Liver (tissue), 9 donors: ENCODE data around the gene ZNF835. TPM values are rescaled to one million over a fixed set of nuclear protein-coding genes. Genes with fewer than 3 reads are reported as not detected.

Experiments used
- DNase-seq: peaks from one replicate; pipeline ENCODE4 v3.0.0-alpha.2; 2017; ENCODE audit warnings: low spot score
- H3K27ac ChIP-seq, 2 donors: one replicate each; pipeline ENCODE4 v1.7.0; 2013; ENCODE audit warnings: inconsistent platforms in 2 of 2, low read length in 2 of 2, control low read depth in 1 of 2, low read depth in 1 of 2, mild to moderate bottlenecking in 1 of 2
- H3K27me3 ChIP-seq, 4 donors: one replicate each; pipeline versions ENCODE4 v1.6.1 to v1.7.0; 2013; ENCODE audit warnings: low read length in 3 of 4, inconsistent platforms in 1 of 4, mild to moderate bottlenecking in 1 of 4, moderate library complexity in 1 of 4; ENCODE audit not compliant: control insufficient read depth in 4 of 4, insufficient read depth in 4 of 4
- H3K36me3 ChIP-seq, 4 donors: one replicate each; pipeline versions ENCODE4 v1.6.1 to v1.7.0; 2013; ENCODE audit warnings: low read length in 3 of 4, mild to moderate bottlenecking in 3 of 4, low read depth in 1 of 4, moderate library complexity in 1 of 4; ENCODE audit not compliant: control insufficient read depth in 4 of 4, insufficient read depth in 3 of 4
- H3K4me1 ChIP-seq, 4 donors: one replicate each; pipeline versions ENCODE4 v1.6.1 to v1.7.0; 2013; ENCODE audit warnings: low read length in 3 of 4, mild to moderate bottlenecking in 3 of 4, moderate library complexity in 1 of 4; ENCODE audit not compliant: control insufficient read depth in 4 of 4, insufficient read depth in 4 of 4
- H3K4me3 ChIP-seq, 3 donors: one replicate each; pipeline versions ENCODE4 v1.6.1 to v1.7.0; 2013; ENCODE audit warnings: low read length in 3 of 3, control low read depth in 1 of 3, low read depth in 1 of 3, mild to moderate bottlenecking in 1 of 3
- H3K9ac ChIP-seq, 2 donors: one replicate each; pipeline ENCODE4 v1.7.0; 2013; ENCODE audit warnings: low read length in 2 of 2, mild to moderate bottlenecking in 2 of 2, moderate library complexity in 2 of 2, control low read depth in 1 of 2, low read depth in 1 of 2
- H3K9me3 ChIP-seq, 4 donors: one replicate each; pipeline versions ENCODE4 v1.6.1 to v1.7.0; 2013; ENCODE audit warnings: low read length in 3 of 4; ENCODE audit not compliant: control insufficient read depth in 4 of 4
- ATF3 ChIP-seq: IDR thresholded peaks from 2 replicates; pipeline ENCODE4 v1.6.1; 2016; ENCODE audit warnings: antibody characterized with exemption
- EGR1 ChIP-seq, 2 donors: IDR thresholded peaks; 2 replicates each; pipeline ENCODE4 v1.6.1; 2016 to 2018; ENCODE audit warnings: antibody characterized with exemption in 2 of 2, low read depth in 2 of 2
- FOXA1 ChIP-seq: IDR thresholded peaks from 2 replicates; pipeline ENCODE4 v1.6.1; 2016; ENCODE audit warnings: antibody characterized with exemption
- FOXA2 ChIP-seq: IDR thresholded peaks from 2 replicates; pipeline ENCODE4 v1.6.1; 2016; ENCODE audit warnings: antibody characterized with exemption
- GABPA ChIP-seq, 2 donors: IDR thresholded peaks in 1 of 2; conservative IDR thresholded peaks in 1 of 2; 2 replicates each; pipeline ENCODE4 v1.6.1; 2016; ENCODE audit warnings: antibody characterized with exemption in 2 of 2, mild to moderate bottlenecking in 1 of 2, moderate library complexity in 1 of 2
- HNF4A ChIP-seq, 2 donors: conservative IDR thresholded peaks; 2 replicates each; pipeline ENCODE4 v1.6.1; 2016; ENCODE audit warnings: antibody characterized with exemption in 2 of 2, mild to moderate bottlenecking in 2 of 2
- HNF4G ChIP-seq: IDR thresholded peaks from 2 replicates; pipeline ENCODE4 v1.6.1; 2016; ENCODE audit warnings: antibody characterized with exemption
- JUND ChIP-seq, 2 donors: IDR thresholded peaks; 2 replicates each; pipeline ENCODE4 v1.6.1; 2016; ENCODE audit warnings: antibody characterized with exemption in 2 of 2
- MAX ChIP-seq: IDR thresholded peaks from 2 replicates; pipeline ENCODE4 v1.6.1; 2016; ENCODE audit warnings: antibody characterized with exemption
- NR2F2 ChIP-seq: IDR thresholded peaks from 2 replicates; pipeline ENCODE4 v1.6.1; 2016; ENCODE audit warnings: antibody characterized with exemption
- RAD21 ChIP-seq, 2 donors: IDR thresholded peaks; 2 replicates each; pipeline ENCODE4 v1.6.1; 2016; ENCODE audit warnings: antibody characterized with exemption in 2 of 2, mild to moderate bottlenecking in 2 of 2
- REST ChIP-seq: IDR thresholded peaks from 2 replicates; pipeline ENCODE4 v1.6.1; 2016; ENCODE audit warnings: antibody characterized with exemption, mild to moderate bottlenecking
- RXRA ChIP-seq, 2 donors: IDR thresholded peaks; 2 replicates each; pipeline ENCODE4 v1.6.1; 2017 to 2018; ENCODE audit warnings: antibody characterized with exemption in 2 of 2, mild to moderate bottlenecking in 1 of 2
- SP1 ChIP-seq: IDR thresholded peaks from 2 replicates; pipeline ENCODE4 v1.6.1; 2018; ENCODE audit warnings: antibody characterized with exemption, mild to moderate bottlenecking
- TAF1 ChIP-seq: conservative IDR thresholded peaks from 2 replicates; pipeline ENCODE4 v1.6.1; 2016; ENCODE audit warnings: antibody characterized with exemption, mild to moderate bottlenecking
- YY1 ChIP-seq: IDR thresholded peaks from 2 replicates; pipeline ENCODE4 v1.6.1; 2016; ENCODE audit warnings: antibody characterized with exemption, mild to moderate bottlenecking
- WGBS: extraction: QIAGEN DNeasy Blood & Tissue Kit; methylation state at CpG from one replicate; pipeline ENCODE4 v1.1.7; 2013; 5-methylcytosine and 5-hydroxymethylcytosine counted together
- polyA plus RNA-seq, 2 donors: library from polyadenylated mRNA; stranded (reverse) in 1 of 2; unstranded in 1 of 2; fragments of 200-250 nt in 1 of 2; fragments of >200 nt in 1 of 2; fragmentation: Nextera tagmentation in 1 of 2; extraction: Ambion mirVana in 1 of 2; gene quantifications; one replicate each; pipeline versions ENCODE4 v1.2.1 to v1.2.3, GENCODE V29; 2013 to 2015
- total RNA-seq, 2 donors: library from RNA; depleted of rRNA; stranded (reverse); fragments of >200 nt; gene quantifications; one replicate each; pipeline ENCODE4 v1.2.3, GENCODE V29; 2014
- TF ChIP-seq, protein P1 (sequence below): fragments of 150-350 bp; IDR thresholded peaks from 2 replicates; pipeline ENCODE4 v1.5.1; 2017; ENCODE audit warnings: improper control_type of control experiment, low read depth, low read length; ENCODE audit not compliant: missing input control
- TF ChIP-seq, protein P2 (sequence below): IDR thresholded peaks from 2 replicates; pipeline ENCODE4 v1.6.1; 2016; ENCODE audit warnings: antibody characterized with exemption
- donor health status: healthy.
- donor health status: healthy.
- donor health status: healthy.
- donor health status: healthy.
- donor health status: healthy.

Gene ZNF835
- total and polyA plus RNA-seq, 4 donors = 0.19 to 2.3 (median 0.76) TPM

GRCh38 chr19:56687031-56687430 is 15.5 kb upstream of the ZNF835 start:
- no peak for DNase-seq
- H3K4me1 ChIP-seq = no peaks in the 10 kb centered on the region
- no peak overlapping the region for H3K4me3 ChIP-seq
- H3K36me3 ChIP-seq = no peaks in the 10 kb centered on the region
- 78% methylated on average over 8 of the region's 8 CpGs for WGBS
- TF ChIP-seq MAX = no peak
- no peak for TF ChIP-seq EGR1 (IDR thresholded peaks at IDR 0.05; ENCODE audit: low read depth in 2 of 2)
- TF ChIP-seq REST = no peak
- no peak for TF ChIP-seq FOXA2
- TF ChIP-seq GABPA (IDR thresholded peaks at IDR 0.05 in 1 of 2, conservative IDR thresholded peaks at IDR 0.05 in 1 of 2) = no peak
- no peak for TF ChIP-seq TAF1
- TF ChIP-seq NR2F2 = no peak
- TF ChIP-seq HNF4G = no peak
- TF ChIP-seq, protein P1, sequence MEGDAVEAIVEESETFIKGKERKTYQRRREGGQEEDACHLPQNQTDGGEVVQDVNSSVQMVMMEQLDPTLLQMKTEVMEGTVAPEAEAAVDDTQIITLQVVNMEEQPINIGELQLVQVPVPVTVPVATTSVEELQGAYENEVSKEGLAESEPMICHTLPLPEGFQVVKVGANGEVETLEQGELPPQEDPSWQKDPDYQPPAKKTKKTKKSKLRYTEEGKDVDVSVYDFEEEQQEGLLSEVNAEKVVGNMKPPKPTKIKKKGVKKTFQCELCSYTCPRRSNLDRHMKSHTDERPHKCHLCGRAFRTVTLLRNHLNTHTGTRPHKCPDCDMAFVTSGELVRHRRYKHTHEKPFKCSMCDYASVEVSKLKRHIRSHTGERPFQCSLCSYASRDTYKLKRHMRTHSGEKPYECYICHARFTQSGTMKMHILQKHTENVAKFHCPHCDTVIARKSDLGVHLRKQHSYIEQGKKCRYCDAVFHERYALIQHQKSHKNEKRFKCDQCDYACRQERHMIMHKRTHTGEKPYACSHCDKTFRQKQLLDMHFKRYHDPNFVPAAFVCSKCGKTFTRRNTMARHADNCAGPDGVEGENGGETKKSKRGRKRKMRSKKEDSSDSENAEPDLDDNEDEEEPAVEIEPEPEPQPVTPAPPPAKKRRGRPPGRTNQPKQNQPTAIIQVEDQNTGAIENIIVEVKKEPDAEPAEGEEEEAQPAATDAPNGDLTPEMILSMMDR = no peak
- no peak for TF ChIP-seq FOXA1
- H3K9ac ChIP-seq = no peak overlapping the region
- H3K27ac ChIP-seq = no peak overlapping the region
- H3K9me3 ChIP-seq = peaks cover 4 to 15% (median 10%) of the 10 kb centered on the region in 4 donors
- peaks cover 0 to 3% (median 0%) of the 10 kb centered on the region in 4 donors for H3K27me3 ChIP-seq

- no peak overlapping the region for H3K27ac ChIP-seq
- H3K9me3 ChIP-seq = peaks cover 4 to 13% (median 11%) of the 10 kb centered on the region in 4 donors
- no peak overlapping the region for H3K9ac ChIP-seq
- H3K36me3 ChIP-seq = no peaks in the 10 kb centered on the region
- no peaks in the 10 kb centered on the region for H3K4me1 ChIP-seq
- DNase-seq = no peak
- no peak overlapping the region for H3K4me3 ChIP-seq
- H3K27me3 ChIP-seq = no peaks in the 10 kb centered on the region
- WGBS = 68% methylated on average over 7 of the region's 7 CpGs
- TF ChIP-seq, protein P1 = no peak
- no peak for TF ChIP-seq HNF4G
- TF ChIP-seq YY1 = no peak
- TF ChIP-seq HNF4A (conservative IDR thresholded peaks at IDR 0.05) = no peak
- no peak for TF ChIP-seq RXRA (IDR thresholded peaks at IDR 0.05)
- TF ChIP-seq SP1 = no peak
- no peak for TF ChIP-seq NR2F2
- TF ChIP-seq GABPA (IDR thresholded peaks at IDR 0.05 in 1 of 2, conservative IDR thresholded peaks at IDR 0.05 in 1 of 2) = no peak
- no peak for TF ChIP-seq TAF1
- TF ChIP-seq RAD21 (IDR thresholded peaks at IDR 0.05) = no peak
- TF ChIP-seq FOXA1 = no peak
- no peak for TF ChIP-seq EGR1 (IDR thresholded peaks at IDR 0.05; ENCODE audit: low read depth in 2 of 2)
- no peak for TF ChIP-seq JUND (IDR thresholded peaks at IDR 0.05)
- TF ChIP-seq, protein P2, sequence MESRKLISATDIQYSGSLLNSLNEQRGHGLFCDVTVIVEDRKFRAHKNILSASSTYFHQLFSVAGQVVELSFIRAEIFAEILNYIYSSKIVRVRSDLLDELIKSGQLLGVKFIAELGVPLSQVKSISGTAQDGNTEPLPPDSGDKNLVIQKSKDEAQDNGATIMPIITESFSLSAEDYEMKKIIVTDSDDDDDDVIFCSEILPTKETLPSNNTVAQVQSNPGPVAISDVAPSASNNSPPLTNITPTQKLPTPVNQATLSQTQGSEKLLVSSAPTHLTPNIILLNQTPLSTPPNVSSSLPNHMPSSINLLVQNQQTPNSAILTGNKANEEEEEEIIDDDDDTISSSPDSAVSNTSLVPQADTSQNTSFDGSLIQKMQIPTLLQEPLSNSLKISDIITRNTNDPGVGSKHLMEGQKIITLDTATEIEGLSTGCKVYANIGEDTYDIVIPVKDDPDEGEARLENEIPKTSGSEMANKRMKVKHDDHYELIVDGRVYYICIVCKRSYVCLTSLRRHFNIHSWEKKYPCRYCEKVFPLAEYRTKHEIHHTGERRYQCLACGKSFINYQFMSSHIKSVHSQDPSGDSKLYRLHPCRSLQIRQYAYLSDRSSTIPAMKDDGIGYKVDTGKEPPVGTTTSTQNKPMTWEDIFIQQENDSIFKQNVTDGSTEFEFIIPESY = no peak
- no peak for TF ChIP-seq ATF3
- no peak for TF ChIP-seq FOXA2
- no peak for TF ChIP-seq MAX
Measured at GRCh38 chr19:56683116-56683515, 11.6 kb upstream of the ZNF835 start.
